A549 (cell line): Measurements from ENCODE around the gene DPYD.

Source experiments
- CBX8 ChIP-seq: fragments of 200-600 bp; sonication (generic); IDR thresholded peaks from 2 replicates; pipeline ENCODE4 v1.6.1; 2016
- RAD21 ChIP-seq, 2 experiments: fragments of >200 bp in 1 of 2; sonication (Bioruptor Twin) in 1 of 2; formaldehyde crosslinking in 1 of 2; IDR thresholded peaks in 1 of 2; conservative IDR thresholded peaks in 1 of 2; 2 replicates in 1 of 2; 3 replicates in 1 of 2; pipeline ENCODE4 v1.6.1; 2012 to 2018; ENCODE audit warnings: inconsistent platforms in 1 of 2
- REST ChIP-seq: fragments of 200-600 bp; sonication (generic); IDR thresholded peaks from 2 replicates; pipeline ENCODE4 v1.6.1; 2016; ENCODE audit warnings: antibody characterized with exemption, mild to moderate bottlenecking, moderate library complexity

- no peak for TF ChIP-seq RAD21 (conservative IDR thresholded peaks at IDR 0.05 in 1 of 2, IDR thresholded peaks at IDR 0.05 in 1 of 2)
- no peak for TF ChIP-seq REST
- no peak for TF ChIP-seq CBX8
Observed at GRCh38 chr1:97308131-97308530, 612.7 kb downstream of the DPYD start.
